Peyer's patch (tissue), 4 donors: ENCODE measurements around the gene FMNL2.
A peak's percentile ranks its signal among the peaks of the same experiment; 100 is the strongest.

Experiments
- CTCF ChIP-seq, 6 experiments: fragments of 450-650 bp in 4 of 6; fragments of 200-600 bp in 2 of 6; sonication (generic) in 1 of 6; IDR thresholded peaks; one replicate each; pipeline ENCODE4 v1.5.1; 2017 to 2019; ENCODE audit warnings: antibody characterized with exemption in 6 of 6, mild to moderate bottlenecking in 3 of 6, moderate library complexity in 1 of 6
- POLR2A ChIP-seq, 2 donors: fragments of 450-650 bp; IDR thresholded peaks; one replicate each; pipeline ENCODE4 v1.5.1; 2017; ENCODE audit warnings: antibody characterized with exemption in 2 of 2, mild to moderate bottlenecking in 2 of 2, moderate library complexity in 2 of 2

- TF ChIP-seq CTCF (IDR thresholded peaks at IDR 0.05): peak in 1 of 6 experiments; percentile 12
- TF ChIP-seq POLR2A (IDR thresholded peaks at IDR 0.05): no peak
Observed at GRCh38 chr2:152441961-152442360, 107.0 kb downstream of the FMNL2 start.
